Trophoblast cell (in vitro differentiated cells and primary cell): ENCODE data around the gene RAP2A.

Experiments used
- DNase-seq, 2 donors: peaks; one replicate each; pipeline ENCODE4 v3.0.0-alpha.2; 2016
- H2AFZ ChIP-seq: 2 replicates; pipeline ENCODE4 v1.6.1; 2013; ENCODE audit warnings: low read length, moderate library complexity, mild to moderate bottlenecking; ENCODE audit not compliant: insufficient read depth, poor library complexity
- H2AK5ac ChIP-seq: 2 replicates; pipeline ENCODE4 v1.6.1; 2013; ENCODE audit warnings: mild to moderate bottlenecking, low read length
- H2BK120ac ChIP-seq: 2 replicates; pipeline ENCODE4 v1.6.1; 2013; ENCODE audit warnings: low read length, mild to moderate bottlenecking, moderate library complexity; ENCODE audit not compliant: insufficient read depth, poor library complexity
- H2BK12ac ChIP-seq: 2 replicates; pipeline ENCODE4 v1.6.1; 2013; ENCODE audit warnings: mild to moderate bottlenecking, low read length, moderate library complexity
- H2BK5ac ChIP-seq: 2 replicates; pipeline ENCODE4 v1.6.1; 2013; ENCODE audit warnings: low read length, low read depth, moderate library complexity, mild to moderate bottlenecking; ENCODE audit not compliant: poor library complexity
- H3K14ac ChIP-seq: 2 replicates; pipeline ENCODE4 v1.6.1; 2013; ENCODE audit warnings: mild to moderate bottlenecking, low read length
- H3K18ac ChIP-seq: 2 replicates; pipeline ENCODE4 v1.6.1; 2013; ENCODE audit warnings: mild to moderate bottlenecking, low read length
- H3K23ac ChIP-seq: 2 replicates; pipeline ENCODE4 v1.6.1; 2013; ENCODE audit warnings: low read length
- H3K27ac ChIP-seq: 2 replicates; pipeline ENCODE4 v1.5.1; 2013; ENCODE audit warnings: low read depth, mild to moderate bottlenecking, inconsistent platforms, low read length, moderate library complexity
- H3K27me3 ChIP-seq: 2 replicates; pipeline ENCODE4 v1.6.1; 2013; ENCODE audit warnings: inconsistent platforms, mild to moderate bottlenecking, low read length, moderate library complexity; ENCODE audit not compliant: insufficient read depth
- H3K36me3 ChIP-seq, 2 experiments: 1 replicate in 1 of 2; 2 replicates in 1 of 2; pipeline ENCODE4 v1.6.1; 2013; ENCODE audit warnings: low read length in 2 of 2, mild to moderate bottlenecking in 2 of 2, moderate library complexity in 1 of 2; ENCODE audit not compliant: insufficient read depth in 2 of 2, control insufficient read depth in 1 of 2
- H3K4ac ChIP-seq: 2 replicates; pipeline ENCODE4 v1.6.1; 2013; ENCODE audit warnings: low read depth, mild to moderate bottlenecking, low read length, moderate library complexity
- H3K4me1 ChIP-seq, 2 experiments: 1 replicate in 1 of 2; 2 replicates in 1 of 2; pipeline ENCODE4 v1.6.1; 2013; ENCODE audit warnings: low read length in 2 of 2, mild to moderate bottlenecking in 2 of 2, moderate library complexity in 1 of 2; ENCODE audit not compliant: insufficient read depth in 2 of 2, control insufficient read depth in 1 of 2
- H3K4me2 ChIP-seq: 2 replicates; pipeline ENCODE4 v1.6.1; 2013; ENCODE audit warnings: inconsistent platforms, mild to moderate bottlenecking, low read length, moderate library complexity
- H3K4me3 ChIP-seq: 2 replicates; pipeline ENCODE4 v1.5.1; 2013; ENCODE audit warnings: mild to moderate bottlenecking, low read depth, low read length, inconsistent platforms
- H3K79me1 ChIP-seq: one replicate; pipeline ENCODE4 v1.6.1; 2013; ENCODE audit warnings: low read length
- H3K79me2 ChIP-seq: 2 replicates; pipeline ENCODE4 v1.6.1; 2013; ENCODE audit warnings: low read length, mild to moderate bottlenecking; ENCODE audit not compliant: control insufficient read depth, insufficient read depth, poor library complexity
- H3K9ac ChIP-seq: 2 replicates; pipeline ENCODE4 v1.6.1; 2013; ENCODE audit warnings: mild to moderate bottlenecking, low read length
- H3K9me3 ChIP-seq: 2 replicates; pipeline ENCODE4 v1.6.1; 2013; ENCODE audit warnings: low read depth, mild to moderate bottlenecking, control low read depth, inconsistent platforms, low read length; ENCODE audit not compliant: insufficient read depth
- H4K12ac ChIP-seq: 2 replicates; pipeline ENCODE4 v1.6.1; 2013; ENCODE audit warnings: low read depth, mild to moderate bottlenecking, low read length, moderate library complexity
- H4K8ac ChIP-seq: 2 replicates; pipeline ENCODE4 v1.6.1; 2013; ENCODE audit warnings: low read depth, mild to moderate bottlenecking, low read length, moderate library complexity
- H4K91ac ChIP-seq: one replicate; pipeline ENCODE4 v1.6.1; 2013; ENCODE audit warnings: low read depth, mild to moderate bottlenecking, low read length, moderate library complexity
- WGBS: extraction: QIAGEN DNeasy Blood & Tissue Kit; methylation state at CpG from one replicate; pipeline ENCODE4 v1.1.7; 2013; ENCODE audit warnings: missing lambda C conversion rate; ENCODE audit not compliant: insufficient read length, insufficient coverage; ENCODE audit errors: extremely low coverage; 5-methylcytosine and 5-hydroxymethylcytosine counted together

The RAP2A gene

GRCh38 chr13:97390941-97391600, 42.9 kb upstream of the RAP2A start:
- no CpG with 5 or more reads among the region's 3 CpGs for WGBS

GRCh38 chr13:97392020-97392419, 41.9 kb upstream of the RAP2A start:
- H3K79me2 ChIP-seq, result peaks cover 2% of the 10 kb centered on the region
- H3K14ac ChIP-seq, result no peak overlapping the region
- H3K9ac ChIP-seq, result no peak overlapping the region
- no peaks in the 10 kb centered on the region for H3K9me3 ChIP-seq
- peaks cover 8 to 14% of the 10 kb centered on the region in 2 experiments for H3K36me3 ChIP-seq
- no peak overlapping the region for H2AFZ ChIP-seq
- H4K91ac ChIP-seq, result no peak overlapping the region
- H3K4me2 ChIP-seq, result no peak overlapping the region
- H4K8ac ChIP-seq, result no peak overlapping the region
- peaks cover 3 to 6% of the 10 kb centered on the region in 2 experiments for H3K4me1 ChIP-seq
- H2BK120ac ChIP-seq, result no peak overlapping the region
- DNase-seq, result no peak
- no peak overlapping the region for H3K4ac ChIP-seq
- no CpG with 5 or more reads among the region's 1 CpG for WGBS
- H4K12ac ChIP-seq, result no peak overlapping the region
- no peak overlapping the region for H3K18ac ChIP-seq
- H3K23ac ChIP-seq, result no peak overlapping the region
- H3K27ac ChIP-seq, result no peak overlapping the region
- no peaks in the 10 kb centered on the region for H3K27me3 ChIP-seq
- H2AK5ac ChIP-seq, result no peak overlapping the region
- H3K4me3 ChIP-seq, result no peak overlapping the region
- H2BK12ac ChIP-seq, result no peak overlapping the region
- no peaks in the 10 kb centered on the region for H3K79me1 ChIP-seq
- H2BK5ac ChIP-seq, result no peak overlapping the region

More at GRCh38 chr13:97390941-97391600, 42.9 kb upstream of the RAP2A start:
- DNase-seq, result peak; percentile 22 to 88
- Histone ChIP-seq H3K9ac (no peak overlapping the region), H2BK5ac (no peak overlapping the region), H2BK120ac (no peak overlapping the region), H3K27me3 (no peaks in the 10 kb centered on the region), H3K14ac (no peak overlapping the region), H3K18ac (no peak overlapping the region), H3K4me3 (no peak overlapping the region), H3K9me3 (no peaks in the 10 kb centered on the region), H2AK5ac (no peak overlapping the region), H4K8ac (no peak overlapping the region), H3K4ac (no peak overlapping the region), H3K4me2 (no peak overlapping the region), H2BK12ac (no peak overlapping the region), H3K79me1 (no peaks in the 10 kb centered on the region), H4K91ac (no peak overlapping the region), H3K27ac (no peak overlapping the region), H3K36me3 (peaks cover 8 to 18% of the 10 kb centered on the region in 2 experiments), H3K4me1 (peaks cover 3 to 6% of the 10 kb centered on the region in 2 experiments), H3K23ac (no peak overlapping the region), H3K79me2 (peaks cover 2% of the 10 kb centered on the region), H2AFZ (no peak overlapping the region), H4K12ac (no peak overlapping the region)

- Histone ChIP-seq H2AFZ (no peak overlapping the region), H2BK12ac (no peak overlapping the region), H2BK5ac (no peak overlapping the region), H3K4me2 (no peak overlapping the region), H3K4ac (no peak overlapping the region), H2BK120ac (no peak overlapping the region), H3K9me3 (no peaks in the 10 kb centered on the region), H3K36me3 (peaks cover 0 to 4% of the 10 kb centered on the region in 2 experiments), H4K8ac (no peak overlapping the region), H3K9ac (no peak overlapping the region), H4K91ac (no peak overlapping the region), H3K4me1 (no peaks in the 10 kb centered on the region), H3K27ac (no peak overlapping the region), H3K27me3 (no peaks in the 10 kb centered on the region), H4K12ac (no peak overlapping the region), H3K14ac (no peak overlapping the region), H3K79me2 (peaks cover 2% of the 10 kb centered on the region), H3K18ac (no peak overlapping the region), H3K79me1 (no peaks in the 10 kb centered on the region), H2AK5ac (no peak overlapping the region), H3K4me3 (no peak overlapping the region), H3K23ac (no peak overlapping the region)
- DNase-seq, result no peak
These were observed 39.4 kb upstream of the RAP2A start for GRCh38 chr13:97394542-97394941.

- H3K14ac ChIP-seq, result no peak overlapping the region
- H3K23ac ChIP-seq, result no peak overlapping the region
- no peak overlapping the region for H2BK12ac ChIP-seq
- no CpG with 5 or more reads among the region's 4 CpGs for WGBS
- H3K36me3 ChIP-seq, result peaks cover 0 to 4% of the 10 kb centered on the region in 2 experiments
- H3K79me1 ChIP-seq, result no peaks in the 10 kb centered on the region
- peaks cover 2% of the 10 kb centered on the region for H3K79me2 ChIP-seq
- no peaks in the 10 kb centered on the region for H3K9me3 ChIP-seq
- H3K4me1 ChIP-seq, result no peaks in the 10 kb centered on the region
- no peak overlapping the region for H2AK5ac ChIP-seq
- H3K4me2 ChIP-seq, result no peak overlapping the region
- DNase-seq, result peak in 1 of 2 donors; percentile 44
- no peak overlapping the region for H4K91ac ChIP-seq
- no peak overlapping the region for H3K4ac ChIP-seq
- no peak overlapping the region for H3K4me3 ChIP-seq
- no peak overlapping the region for H4K8ac ChIP-seq
- no peak overlapping the region for H3K9ac ChIP-seq
- no peak overlapping the region for H3K18ac ChIP-seq
- H3K27ac ChIP-seq, result no peak overlapping the region
- no peaks in the 10 kb centered on the region for H3K27me3 ChIP-seq
- no peak overlapping the region for H2BK5ac ChIP-seq
- no peak overlapping the region for H2AFZ ChIP-seq
- no peak overlapping the region for H4K12ac ChIP-seq
- H2BK120ac ChIP-seq, result no peak overlapping the region
These were observed 38.4 kb upstream of the RAP2A start for GRCh38 chr13:97395447-97396136.
